HG02981 (cell line): Measurements from ENCODE around the gene IGSF9.

Source experiments
- ATAC-seq: cut with Tn5 transposase; IDR thresholded peaks from one replicate; pipeline ENCODE4 v1.9.1; 2021; ENCODE audit warnings: mild to moderate bottlenecking, moderate library complexity; ENCODE audit not compliant: unreplicated experiment

Gene IGSF9

DNA sequence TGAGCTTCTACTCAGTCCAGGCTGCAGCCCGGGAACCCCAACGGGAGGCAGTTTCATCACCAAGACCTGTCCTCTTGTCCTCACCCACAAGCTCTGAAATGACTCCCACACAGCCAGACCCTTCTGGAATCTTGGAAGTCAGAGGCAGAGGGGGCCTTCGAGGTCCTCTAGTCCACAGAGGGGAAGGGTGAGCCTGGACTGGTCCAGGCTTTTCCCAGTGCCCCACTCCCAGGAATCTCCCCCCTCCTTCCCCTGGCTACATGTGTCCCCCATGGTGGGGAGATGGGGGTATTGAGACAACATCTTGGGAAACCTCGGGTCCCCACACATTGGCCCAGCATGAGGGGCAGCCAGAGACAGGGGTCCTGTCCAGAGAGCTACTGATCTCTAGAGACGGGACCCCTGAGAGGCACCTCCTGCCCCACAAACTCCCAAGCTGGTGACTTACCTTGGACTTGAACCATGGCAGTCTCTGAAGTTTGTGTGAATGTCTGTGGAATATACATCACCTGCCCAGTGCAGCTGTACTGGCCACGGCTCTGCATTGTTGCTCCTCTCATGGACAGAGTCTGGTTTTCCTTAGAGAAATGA lies 28.0 kb upstream of the IGSF9 start:
- no peak for ATAC-seq

DNA sequence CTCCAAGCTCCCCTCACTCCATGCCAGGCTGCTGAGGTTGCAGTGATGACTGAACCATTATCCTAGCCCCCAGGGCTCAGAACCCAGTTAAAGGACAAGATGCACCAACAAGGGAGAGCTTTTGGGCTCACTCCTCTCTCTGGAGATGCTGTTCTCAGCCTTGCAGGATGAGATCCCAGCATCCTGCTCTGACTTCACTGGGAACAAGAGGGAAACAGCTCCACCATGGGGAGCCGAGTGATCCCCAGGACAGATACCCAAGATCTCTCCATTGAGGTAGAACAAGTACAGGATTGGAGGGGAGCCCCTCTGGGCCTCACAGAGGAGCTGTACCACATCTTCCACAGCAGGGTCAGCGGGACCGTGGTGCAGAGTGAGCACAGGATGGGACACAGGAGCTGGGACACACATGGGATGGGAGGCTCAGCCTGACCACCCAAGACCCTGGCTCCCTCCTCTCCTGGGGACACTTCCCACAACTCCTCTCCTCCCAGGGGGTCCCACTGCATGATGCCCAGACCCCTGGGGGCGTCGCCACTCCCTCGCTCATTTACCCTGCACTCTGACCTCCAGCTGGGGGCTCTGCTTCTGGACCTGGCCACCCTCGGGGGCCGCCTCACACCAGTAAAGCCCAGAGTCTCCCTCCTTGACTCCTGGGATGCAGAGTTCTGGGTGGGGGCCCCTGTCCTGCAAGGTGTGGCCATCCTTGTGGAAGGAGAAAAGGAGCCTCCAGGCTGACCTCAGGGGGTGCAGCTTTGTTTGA lies 27.2 kb upstream of the IGSF9 start:
- ATAC-seq, result no peak

DNA sequence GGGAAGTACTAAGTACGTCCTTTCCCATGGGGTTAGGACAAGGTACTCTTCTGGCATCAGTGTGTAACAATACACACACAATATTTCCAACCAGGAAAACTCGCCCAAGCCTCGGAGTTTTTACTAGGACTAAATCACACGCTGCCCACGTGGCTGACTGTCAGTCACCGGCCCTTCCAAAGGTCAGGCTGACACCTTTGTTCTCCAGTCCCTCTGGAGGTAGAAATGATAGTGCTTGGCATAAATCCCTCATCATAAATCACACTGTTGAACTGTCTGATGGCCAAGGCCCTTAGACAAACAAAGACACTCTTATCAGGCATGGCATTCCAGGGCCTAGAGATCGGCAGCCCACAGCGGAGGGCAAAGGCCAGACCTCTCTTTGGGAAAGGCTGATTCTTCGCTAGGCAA lies 25.5 kb upstream of the IGSF9 start:
- ATAC-seq, result no peak

DNA sequence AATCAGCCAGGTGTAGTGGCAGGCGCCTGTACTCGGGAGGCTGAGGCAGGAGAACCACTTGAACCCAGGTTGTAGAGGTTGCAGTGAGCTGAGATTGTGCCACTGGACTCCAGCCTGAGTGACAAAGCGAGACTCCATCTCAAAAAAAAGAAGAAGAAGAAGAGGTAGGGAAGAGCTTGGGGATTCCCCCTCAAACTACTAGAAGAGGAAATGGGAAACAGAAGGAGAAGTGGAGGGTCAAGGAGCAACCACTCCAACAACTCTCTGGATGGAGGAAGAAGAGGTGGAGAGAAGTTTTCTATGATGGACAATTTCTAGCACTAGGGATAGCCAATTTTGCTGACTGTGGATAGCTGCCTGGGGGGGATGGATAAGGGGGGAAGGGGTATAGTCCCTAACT lies 23.5 kb upstream of the IGSF9 start:
- ATAC-seq, result no peak

DNA sequence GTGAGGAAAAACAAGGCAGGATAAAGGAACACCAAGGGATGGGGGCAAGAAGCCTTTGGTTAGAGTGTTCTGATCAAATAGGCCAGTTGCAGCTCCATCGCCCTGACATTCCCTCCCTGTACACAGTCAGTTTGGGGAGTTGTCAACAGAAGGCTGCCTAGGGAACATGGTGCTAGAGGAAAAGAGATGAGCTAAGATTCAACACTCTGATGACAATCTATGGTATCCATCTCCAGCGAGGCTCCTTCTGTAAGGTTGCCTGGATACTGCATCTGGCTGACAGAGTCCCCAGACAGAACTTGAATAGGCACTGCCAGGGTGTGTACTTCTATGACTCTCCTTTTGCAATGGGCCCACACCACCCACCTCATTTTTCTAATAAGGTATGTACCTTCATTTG lies 19.9 kb upstream of the IGSF9 start:
- no peak for ATAC-seq

DNA sequence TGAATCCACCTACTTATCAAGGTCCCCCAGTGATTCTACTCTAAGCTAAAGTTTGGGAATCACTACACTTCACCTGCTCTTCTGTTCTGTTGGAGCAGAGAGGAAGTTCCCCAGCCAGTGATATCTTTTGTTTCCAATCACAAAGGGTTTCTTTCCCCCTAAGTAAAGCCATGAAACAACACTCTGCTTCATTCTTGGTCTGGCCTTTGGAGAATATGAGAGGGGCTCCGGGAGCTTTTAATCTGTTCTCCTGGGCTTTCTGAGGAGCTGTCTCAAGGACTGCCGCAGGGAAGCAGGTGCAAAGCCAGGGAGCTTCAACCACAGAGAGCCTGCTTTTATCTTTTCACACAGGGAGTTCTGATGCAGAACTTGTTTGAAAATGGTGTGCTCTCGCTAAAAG lies 18.7 kb upstream of the IGSF9 start:
- ATAC-seq, result no peak

DNA sequence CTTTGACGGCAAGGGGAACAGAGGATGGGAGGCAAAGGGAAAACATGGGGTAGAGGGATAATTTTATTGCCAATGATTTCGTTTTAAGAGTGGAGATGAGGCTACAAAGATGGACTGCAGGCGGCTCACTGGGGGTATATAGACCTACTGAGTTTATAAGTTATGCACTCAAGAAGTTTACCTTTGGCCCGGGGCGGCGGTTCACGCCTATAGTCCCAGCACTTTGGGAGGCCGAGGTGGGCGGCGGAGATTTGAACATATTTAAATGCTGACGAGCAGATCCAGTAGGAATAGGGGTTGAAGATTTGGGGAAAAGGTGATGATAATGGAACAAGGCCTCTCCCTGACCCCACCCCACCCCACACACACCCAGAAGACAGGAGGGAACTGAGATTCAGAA lies 16.8 kb upstream of the IGSF9 start:
- no peak for ATAC-seq

DNA sequence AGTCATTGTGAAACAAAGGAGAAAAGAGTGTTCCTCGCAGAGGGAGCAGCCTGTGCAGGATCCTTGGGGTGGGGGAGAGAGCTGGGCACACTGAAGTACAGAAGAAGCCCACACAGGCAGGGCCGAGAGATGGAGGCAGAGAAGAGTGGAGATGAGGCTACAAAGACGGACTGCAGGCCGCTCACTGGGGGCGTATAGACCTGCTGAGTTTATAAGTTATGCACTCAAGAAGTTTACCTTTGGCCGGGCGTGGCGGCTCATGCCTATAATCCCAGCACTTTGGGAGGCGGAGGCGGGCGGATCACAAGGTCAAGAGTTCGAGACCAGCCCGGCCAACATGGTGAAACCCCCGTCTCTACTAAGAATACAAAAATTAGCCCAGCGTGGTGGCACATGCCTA lies 16.2 kb upstream of the IGSF9 start:
- no peak for ATAC-seq

DNA sequence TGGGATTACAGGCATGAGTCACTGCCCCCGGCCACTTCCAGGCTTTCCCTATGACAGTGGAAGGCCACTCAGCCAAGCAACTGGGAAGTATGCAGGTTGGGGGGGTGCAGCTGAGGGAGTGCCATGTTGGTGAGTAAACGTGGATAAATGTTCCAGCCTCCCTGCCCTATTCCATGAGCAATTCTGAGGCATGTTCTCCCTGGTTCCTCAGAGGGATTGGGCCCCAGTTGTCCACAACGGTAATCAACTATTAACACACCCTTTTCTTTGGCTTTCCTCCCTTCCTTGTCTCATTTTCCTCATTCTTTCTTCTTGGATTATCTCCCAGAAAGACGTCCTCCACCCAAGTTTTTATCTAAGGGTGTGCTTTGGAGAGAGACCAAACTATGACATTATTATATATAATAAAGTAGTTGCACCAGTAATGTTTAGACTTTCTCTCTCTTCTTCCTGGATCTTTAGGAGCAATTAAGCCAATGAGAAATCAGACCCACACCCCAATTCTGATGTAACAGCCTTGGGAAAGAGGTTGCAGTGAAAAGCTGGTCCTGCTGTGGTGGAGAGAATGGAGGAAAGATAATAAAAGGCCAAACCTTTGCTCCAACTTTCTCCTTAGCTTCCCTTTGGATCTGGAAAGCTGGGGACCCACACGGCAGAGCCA lies 15.4 kb upstream of the IGSF9 start:
- no peak for ATAC-seq

DNA sequence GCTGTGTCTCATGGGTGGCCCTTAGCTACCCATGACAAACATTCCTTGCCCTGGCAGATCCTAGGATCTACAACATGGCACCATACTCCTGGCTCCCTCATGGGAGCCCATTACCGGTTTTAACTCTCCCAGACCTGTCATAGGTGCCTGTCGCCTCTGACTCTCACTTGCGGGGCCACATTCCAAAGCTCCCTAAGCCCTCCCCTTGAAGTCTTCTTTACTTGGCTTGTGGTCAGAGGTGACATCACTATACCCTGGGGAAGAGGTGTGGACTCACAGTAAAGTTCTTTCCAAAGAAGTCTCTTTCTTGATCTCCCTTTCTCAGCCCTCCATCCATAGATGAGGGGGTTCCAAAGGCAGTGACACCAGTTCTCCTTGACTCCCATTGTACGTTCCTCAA lies 14.0 kb upstream of the IGSF9 start:
- no peak for ATAC-seq

DNA sequence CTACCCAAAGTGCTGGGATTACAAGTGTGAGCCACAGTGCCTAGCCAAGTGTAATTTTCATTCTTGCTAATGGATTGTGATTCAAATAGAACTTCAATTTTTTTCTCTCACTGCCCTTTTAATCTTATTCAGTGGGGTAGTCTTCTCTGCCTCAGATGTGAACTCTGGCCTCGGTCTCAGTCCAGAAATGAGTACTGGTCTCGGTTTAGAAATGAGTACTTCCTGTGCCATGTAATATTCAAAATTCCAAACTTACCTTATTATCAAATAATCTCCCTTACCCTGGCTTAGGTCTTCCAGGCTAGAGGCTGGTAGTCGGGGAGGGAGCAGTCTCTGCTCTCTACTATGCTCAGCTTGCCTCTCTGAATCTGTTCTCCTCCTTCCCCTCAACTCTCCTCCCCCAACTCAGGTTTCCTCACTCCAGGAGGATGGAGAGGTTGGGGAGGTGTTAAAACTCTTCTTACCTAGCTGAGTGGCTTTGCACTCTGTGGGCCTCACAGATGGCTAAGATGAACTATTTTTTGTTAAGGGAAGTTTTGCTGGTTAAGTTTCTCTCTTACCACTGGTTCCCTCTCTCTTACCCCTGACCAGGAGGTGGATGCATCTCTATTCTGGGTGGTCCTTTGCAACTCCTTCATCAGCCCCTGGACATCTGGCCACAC lies 13.4 kb upstream of the IGSF9 start:
- ATAC-seq, result no peak

DNA sequence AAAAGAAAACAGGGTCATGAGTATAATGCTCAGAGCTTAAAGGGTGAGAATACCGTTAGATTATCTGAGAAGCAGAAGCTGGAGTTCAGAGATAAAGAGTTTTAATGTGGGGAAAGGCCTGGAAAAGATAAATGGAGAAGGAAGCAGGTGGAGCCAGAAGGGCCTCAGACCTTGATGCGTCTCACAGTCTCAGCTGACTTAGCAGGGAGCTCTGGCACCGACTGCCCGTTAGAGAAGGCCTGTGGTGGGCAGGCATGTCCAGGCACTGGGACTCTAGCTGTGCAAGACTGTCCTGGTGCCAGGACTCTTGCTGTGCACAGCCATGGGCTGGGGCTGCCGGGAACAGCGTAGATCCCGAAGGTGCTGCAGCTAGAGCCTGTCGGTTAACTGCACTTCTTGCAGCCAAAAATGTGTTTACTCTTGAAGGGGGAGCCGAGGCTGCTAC lies 12.4 kb upstream of the IGSF9 start:
- no peak for ATAC-seq

DNA sequence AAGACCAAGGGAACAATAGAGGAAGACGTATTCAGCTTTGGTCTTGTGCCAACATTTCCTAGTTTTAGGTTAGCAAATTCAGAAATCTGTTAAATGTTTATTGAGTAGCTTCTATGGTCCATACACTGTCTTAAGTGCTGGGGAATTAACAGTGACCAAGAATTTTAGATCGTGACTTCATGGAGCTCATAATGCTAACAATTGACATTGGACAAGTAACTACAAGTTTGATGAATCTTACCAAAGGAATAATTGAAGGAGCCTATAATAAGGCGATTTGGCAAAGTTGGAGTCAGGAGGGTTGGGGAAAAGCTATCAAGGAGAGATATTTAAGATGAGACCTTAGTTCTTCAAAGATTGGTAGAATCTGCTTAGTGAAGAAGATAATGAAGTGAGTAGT lies 10.0 kb upstream of the IGSF9 start:
- ATAC-seq, result no peak

DNA sequence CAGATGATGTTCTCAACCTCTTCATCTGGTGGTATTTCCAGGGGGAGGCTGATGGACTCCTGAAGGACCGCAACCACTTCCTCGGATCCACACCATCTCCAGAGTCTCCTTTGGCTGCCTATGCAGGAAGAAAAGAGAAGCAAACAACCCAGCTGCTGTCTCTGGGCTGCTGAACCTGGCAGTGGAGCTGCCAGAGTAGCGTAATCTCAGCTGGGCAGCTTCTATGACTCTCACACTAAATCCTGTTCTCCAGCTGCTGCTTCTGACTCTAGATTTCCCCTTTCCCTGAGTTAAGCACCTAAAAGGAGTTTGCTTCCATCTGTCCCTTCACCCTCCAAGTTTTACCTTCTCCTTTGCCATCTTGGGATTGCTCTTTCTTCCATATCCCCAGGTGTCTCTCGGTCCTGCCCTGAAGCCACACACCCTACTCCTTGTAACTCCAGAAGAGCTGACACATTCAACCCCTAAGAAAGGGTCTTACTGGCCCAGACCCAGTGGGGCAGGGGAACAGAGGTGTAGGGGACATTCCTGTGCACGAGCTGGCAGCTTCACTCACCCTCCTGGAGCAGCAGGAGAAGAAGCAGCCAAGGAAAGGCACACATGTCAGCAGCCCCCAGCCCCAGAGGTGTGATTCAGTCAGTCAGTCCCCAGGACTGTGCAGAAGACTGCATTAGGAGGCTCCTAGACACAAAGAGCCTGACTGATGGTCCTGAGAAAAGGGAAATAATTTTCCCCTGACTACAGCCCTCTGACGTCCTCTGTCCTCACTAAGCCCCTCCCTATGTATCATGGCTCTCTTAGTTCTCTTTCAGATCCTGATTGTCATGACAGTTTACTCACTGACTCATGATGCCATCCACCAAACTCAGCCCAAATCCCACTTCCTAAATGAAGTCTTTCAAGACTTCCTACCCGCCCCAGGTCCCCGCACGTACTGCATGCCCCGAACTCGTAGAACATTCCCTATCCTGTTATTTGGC lies 8.4 kb upstream of the IGSF9 start, which contains the start of gene SLAMF9:
Gene SLAMF9, minus strand, starts transcription at position 702 of the 980 bp plus-strand sequence. Its CDS starts 100 bp downstream, at position 602.
- no peak for ATAC-seq

DNA sequence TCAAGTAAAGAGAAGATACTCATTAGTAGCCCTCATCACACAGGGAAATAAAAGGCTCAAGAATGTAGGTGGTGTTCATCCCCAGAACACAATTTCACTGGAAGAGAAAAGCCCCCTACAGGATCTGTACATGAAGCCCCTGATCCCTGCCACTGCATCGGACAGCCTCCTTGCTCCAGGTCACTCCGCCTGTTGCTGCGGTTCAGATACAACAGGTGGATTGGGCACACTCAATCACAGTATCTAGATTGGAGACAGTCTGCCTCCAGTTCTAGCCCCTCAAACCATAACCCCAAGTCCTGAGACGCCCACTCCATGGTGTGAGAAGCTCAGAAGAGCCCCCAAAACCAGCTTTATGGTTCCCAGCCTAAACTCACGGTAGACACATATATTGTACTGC lies 7.5 kb upstream of the IGSF9 start:
- ATAC-seq, result no peak

DNA sequence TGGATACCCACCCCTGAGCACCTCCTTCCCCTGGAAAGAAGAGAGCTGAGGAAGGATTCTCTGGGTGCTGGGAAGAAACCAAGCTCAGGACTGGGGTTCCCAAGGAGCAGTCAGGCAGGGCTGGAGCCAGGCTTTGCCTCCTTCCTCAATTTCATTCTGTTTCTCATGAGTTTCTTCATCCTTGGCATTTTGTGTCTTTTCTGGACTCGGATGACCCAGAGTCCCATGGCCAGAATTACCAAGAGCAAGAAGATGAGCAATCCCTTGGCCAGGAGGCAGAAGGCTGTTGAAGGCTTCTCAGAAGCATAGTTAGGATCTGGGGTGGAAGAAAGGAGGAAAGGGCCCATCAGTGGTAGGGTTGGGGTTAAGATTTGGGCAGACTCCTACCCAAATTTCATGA lies 6.1 kb upstream of the IGSF9 start:
- no peak for ATAC-seq

DNA sequence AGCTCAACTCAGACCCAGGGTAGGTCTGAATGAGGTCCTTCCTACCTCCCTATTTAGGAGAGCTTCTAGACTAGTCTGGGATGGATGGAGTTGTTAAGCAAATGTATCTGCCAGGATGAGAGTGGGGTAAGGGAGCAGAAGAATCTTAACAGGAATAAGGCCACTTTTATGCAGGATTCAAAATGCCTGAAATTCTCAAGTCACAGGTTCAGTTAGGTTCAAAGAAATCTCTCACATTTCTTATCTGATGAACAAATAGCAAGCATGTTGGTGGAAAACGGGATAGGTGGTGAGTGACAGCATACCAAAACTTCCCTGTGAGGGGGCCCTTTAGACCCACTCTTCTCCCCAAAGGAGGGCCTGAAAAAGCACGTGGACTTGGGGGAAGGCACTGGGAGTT lies 5.6 kb upstream of the IGSF9 start:
- ATAC-seq, result no peak

DNA sequence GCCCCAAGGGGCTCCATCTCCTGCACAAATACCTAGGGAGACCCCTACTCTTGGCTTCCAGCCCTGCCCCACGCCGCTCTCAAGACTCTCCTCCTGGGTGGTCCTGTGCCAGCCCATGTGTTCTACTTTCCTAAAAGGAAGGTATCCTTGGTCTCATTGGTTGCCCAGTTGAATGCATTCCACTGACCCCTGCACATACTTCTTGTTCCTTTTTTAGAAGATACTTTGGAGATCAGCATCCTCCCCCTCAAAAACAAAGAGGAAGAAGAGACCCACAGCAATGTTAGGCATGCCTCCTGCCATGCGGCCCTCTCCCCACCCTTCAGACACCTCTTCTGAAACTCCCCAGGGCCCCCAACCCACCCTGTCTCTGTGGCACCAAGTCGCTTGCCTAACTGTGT lies 4.6 kb upstream of the IGSF9 start:
- ATAC-seq, result no peak

DNA sequence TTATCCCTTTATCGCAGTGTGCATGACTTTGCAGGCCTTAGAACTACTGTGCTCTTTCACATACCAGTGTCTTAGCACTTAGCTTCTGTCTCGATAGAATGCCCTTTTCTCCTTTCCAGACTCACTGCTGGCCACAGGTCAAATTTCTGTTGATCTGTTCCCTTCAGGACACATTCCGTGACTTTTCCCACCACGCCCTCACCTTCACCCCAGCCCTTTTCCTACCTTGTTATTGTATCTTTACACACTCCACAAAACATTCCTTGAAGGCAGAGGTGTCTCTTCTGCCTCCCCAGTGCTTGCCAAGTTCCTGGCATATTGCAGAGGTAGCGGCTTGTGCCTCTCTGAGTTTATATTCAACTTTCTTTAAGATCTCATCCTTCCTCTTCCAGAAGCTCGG lies 3.7 kb upstream of the IGSF9 start:
- ATAC-seq, result no peak

DNA sequence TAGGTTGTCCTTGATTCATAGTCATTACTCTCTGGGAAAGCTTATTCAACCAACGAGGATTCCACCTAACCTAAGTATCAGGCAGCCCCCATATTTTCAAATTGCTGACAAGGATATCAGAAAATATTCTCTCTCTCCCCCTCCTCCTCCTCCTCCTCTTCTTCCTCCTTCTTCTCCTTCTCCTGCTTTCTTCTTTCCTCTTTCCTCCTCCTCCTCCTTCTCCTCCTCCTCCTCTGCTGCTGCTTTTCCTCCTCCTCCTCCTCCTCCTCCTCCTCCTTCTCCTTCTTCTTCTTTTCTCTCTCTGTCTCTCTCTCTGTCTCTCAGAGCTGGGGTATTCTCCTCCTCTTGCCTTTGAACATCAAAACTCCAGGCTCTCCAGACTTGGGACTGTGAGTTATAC lies 2.5 kb upstream of the IGSF9 start:
- no peak for ATAC-seq
